SH-SY5Y (cell line): ENCODE data around the gene AKR1C1.

Experiments used
- GATA2 ChIP-seq: IDR thresholded peaks from 2 replicates; pipeline ENCODE4 v1.6.1; 2011; ENCODE audit warnings: mild to moderate bottlenecking, low read depth, low read length
- GATA3 ChIP-seq: IDR thresholded peaks from 2 replicates; pipeline ENCODE4 v1.6.1; 2011; ENCODE audit warnings: low read depth, mild to moderate bottlenecking, low read length, moderate library complexity

- TF ChIP-seq GATA2 (no peak), GATA3 (no peak)
Measured at GRCh38 chr10:5012595-5012994, 49.4 kb downstream of the AKR1C1 start.
